ENCODE results near the gene UHMK1.

Gene UHMK1

GRCh38 chr1:162530307-162530987 lies 32.8 kb downstream of the UHMK1 start:
- DNase-seq = no peak

DNA sequence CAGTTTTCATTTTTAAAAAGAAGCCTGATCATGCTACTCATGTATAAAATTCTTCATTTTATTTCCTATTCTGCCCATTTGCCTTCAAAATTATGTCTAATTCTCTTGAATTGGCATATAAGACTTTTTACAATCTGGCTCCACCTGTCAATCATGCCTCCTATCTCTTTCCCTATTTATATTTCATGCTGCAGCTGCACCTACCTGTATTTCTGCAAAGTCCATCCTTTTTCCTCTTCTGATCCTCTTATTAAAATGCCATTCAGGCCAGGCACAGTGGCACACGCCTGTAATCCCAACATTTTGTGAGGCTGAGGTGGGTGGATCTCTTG lies 33.3 kb downstream of the UHMK1 start:
- no peak for DNase-seq

- no peak for DNase-seq
Observed at GRCh38 chr1:162535501-162535900, 37.9 kb downstream of the UHMK1 start.

- DNase-seq = no peak
Observed at GRCh38 chr1:162536511-162536910, 38.9 kb downstream of the UHMK1 start.

- DNase-seq = no peak
Observed at GRCh38 chr1:162537216-162537615, 39.6 kb downstream of the UHMK1 start.

DNA sequence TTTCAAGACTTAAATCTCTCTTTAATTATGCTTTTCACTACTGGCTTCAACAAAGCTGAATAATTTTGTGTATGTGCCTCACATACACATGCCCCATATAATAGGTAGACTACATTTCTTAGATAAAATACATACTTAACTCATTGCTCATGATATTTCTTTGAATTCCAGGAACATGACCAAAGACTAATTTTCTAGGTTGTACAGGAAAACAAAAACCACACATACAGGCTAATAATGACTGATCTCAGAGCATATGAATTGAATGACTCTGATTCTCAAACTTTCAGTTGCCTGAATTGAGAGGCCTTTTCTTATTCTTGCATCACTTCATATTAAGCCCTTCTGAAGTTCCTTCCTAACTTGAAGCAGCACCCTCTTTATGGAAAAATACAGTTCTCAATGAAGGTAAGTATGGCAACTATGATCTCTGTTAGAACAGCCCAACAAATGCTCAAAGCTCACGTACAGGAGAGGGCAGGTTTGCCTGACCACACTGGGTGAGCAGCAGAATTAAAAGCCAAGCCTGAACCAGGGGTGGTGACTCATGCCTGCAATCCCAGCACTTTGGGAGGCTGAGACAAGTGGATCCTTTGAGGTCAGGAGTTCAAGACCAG lies 41.3 kb downstream of the UHMK1 start:
- no peak for DNase-seq

GRCh38 chr1:162541619-162542141 lies 44.1 kb downstream of the UHMK1 start:
- DNase-seq = no peak

DNA sequence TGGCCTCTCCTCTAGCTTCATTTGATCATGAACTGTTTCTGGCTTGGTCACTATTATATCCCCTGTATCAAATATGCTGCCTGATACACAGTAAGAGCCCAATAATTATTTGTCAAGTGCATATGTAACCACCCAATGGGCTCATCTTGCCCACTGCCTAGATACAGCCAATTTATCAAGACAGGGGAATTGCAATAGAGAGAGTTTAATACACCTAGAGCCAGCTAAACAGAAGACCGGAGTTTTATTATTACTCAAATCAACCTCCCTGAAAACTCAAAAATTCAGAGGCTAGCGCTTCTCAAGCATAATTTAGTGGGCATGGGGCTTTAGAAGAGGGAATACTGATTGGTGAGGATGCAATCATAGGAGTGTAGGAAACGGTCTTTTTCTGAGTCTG lies 45.6 kb downstream of the UHMK1 start:
- no peak for DNase-seq

- DNase-seq = no peak
Observed at GRCh38 chr1:162548170-162548569, 50.6 kb downstream of the UHMK1 start.

DNA sequence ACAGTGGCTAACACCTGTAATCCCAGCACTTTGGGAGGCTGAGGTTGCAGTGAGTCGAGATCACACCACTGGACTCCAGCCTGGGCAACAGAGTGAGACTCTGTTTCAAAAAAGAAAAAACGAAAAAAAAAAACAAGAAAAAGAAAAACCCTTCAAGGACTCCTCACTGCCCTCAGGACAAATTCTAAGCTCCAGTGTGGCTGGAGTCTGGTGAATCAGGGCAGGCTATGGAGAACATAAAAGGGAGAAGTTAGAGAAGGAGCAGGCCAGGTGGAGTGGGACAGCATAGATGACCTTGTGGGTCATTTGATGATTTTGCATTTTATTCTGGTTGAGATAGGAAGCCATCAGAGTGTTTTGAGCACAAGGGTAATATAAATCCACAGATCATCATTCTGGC lies 51.4 kb downstream of the UHMK1 start:
- no peak for DNase-seq

- no peak for DNase-seq
Observed at GRCh38 chr1:162550925-162551324, 53.3 kb downstream of the UHMK1 start.

DNA sequence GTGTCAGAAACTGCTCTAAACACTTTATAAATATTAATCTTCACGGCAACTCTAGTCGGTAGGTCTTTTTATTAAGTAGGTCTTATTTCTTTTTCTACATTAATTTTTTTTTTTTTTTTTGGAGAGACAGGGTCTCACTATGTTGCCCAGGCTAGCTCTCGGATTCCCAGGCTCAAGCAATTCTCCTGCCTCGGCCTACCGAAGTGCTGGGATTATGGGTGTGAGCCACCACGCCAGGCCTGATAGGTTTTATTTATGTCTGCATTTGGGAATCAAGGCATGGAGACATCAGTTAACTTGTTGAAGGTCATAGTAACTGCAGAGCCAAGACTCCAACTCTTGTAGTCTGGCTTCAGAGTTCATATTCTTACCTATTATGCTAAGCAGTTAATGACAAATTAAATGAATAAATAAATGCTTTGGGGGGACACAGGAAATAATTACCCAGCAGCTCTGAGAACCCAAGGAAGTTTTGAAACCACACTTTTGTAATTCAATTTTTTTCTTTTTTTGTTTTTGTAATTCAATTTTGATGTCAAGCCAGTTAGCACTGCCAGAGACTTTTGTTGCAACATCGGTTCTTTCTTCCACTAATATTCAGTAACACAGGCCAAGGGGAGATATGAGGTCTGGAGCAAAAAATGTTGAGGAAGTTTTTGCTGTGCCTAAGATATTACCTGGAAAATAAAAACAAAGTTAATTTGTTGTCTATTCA lies 54.5 kb downstream of the UHMK1 start:
- no peak for DNase-seq

GRCh38 chr1:162552684-162553252 lies 55.1 kb downstream of the UHMK1 start:
- no peak for DNase-seq

DNA sequence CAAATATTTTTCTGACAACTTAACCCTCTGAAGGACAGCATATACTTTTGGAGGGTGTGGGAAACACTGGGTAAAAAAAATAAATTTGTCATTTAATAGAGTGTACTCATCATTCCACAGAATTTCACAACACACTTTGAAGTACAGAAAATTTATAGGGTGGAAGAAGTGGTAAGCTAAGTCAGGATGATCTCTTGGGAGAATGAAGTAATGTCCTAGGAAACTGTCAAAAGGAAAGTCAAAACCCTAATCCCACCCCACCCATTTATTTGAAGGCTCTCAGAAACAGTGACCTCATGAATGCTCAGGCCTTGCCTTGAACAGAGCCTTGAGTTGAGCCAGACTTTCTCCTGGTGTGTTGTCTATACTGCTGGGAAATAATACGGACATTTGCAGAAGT lies 56.6 kb downstream of the UHMK1 start:
- no peak for DNase-seq

- DNase-seq = no peak
Observed at GRCh38 chr1:162557536-162557935, 59.9 kb downstream of the UHMK1 start.

- DNase-seq = no peak
Observed at GRCh38 chr1:162560303-162561036, 62.9 kb downstream of the UHMK1 start.

DNA sequence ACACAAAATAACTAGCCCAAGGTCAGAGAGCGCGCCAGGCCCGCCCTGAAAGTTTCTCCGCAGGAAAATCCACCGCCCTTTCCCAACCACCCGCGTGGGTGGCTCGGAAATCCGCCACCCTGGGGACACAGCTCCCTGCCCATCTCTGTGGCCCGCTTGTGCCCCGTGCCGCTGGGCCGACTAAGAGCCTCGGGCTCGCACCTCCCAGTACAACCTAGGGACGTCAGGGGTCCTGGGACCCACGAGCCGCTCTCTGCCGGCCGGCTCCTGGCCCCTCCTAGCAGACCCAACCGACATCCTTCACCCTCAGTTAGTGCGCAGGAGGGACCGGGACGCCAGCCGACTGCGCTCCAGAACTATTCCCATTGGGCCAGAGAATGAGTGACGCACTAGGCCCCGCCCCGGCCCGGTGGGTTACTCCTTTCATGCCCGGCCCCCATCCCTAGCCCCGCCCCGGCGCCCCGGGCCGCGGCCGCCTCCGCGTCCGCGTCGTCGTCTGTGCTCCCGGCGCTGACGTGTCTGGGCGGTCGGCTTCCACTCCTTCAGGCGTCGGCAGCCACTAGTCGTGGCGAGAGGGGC lies 63.5 kb downstream of the UHMK1 start:
- DNase-seq = peak; percentile 95

DNA sequence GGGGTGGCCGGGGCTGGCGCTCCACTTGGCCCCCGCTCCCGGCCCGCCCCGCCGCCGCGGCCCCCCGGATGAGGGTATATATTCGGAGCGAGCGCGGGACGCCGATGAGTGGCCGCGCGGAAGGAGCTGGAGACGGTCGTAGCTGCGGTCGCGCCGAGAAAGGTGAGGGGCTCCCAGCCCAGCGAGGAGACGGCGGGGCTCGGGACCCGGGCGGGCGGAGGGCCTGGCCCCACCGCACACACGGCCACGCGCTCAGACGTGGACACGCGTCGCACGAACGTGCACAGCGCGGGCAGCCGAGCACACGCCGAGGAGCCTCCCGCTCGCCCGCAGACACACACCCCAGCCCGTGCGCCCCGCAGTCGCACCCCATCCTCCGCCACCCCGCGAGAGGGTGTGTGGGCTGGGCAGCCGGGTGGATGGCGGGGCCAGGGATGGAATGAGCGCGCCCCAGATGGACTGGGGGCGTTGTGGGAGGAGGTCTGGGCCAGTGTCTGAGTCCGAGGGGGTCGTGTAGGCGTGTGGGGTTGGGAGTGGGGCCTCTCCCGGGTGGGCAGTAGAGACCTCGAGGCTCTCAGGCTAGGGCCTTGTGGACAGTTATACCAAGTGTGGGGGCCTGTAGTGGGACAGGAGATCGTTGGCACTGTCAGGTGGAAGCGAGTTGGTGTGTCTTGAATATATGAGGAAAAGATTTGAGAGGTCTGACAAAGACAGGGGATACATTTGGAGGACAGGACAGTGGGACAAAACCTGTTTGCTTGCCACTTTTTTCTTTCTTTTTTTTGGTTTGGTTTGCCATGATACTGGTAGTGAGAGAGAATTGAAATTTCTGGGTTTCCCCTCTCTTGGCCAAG lies 64.2 kb downstream of the UHMK1 start, which contains the start of gene UAP1:
Gene UAP1 (plus strand): TSS at position 107 of the 854 bp plus-strand sequence. CDS start 4,347 bp downstream, outside the sequence.
- DNase-seq = peak; percentile 18

DNA sequence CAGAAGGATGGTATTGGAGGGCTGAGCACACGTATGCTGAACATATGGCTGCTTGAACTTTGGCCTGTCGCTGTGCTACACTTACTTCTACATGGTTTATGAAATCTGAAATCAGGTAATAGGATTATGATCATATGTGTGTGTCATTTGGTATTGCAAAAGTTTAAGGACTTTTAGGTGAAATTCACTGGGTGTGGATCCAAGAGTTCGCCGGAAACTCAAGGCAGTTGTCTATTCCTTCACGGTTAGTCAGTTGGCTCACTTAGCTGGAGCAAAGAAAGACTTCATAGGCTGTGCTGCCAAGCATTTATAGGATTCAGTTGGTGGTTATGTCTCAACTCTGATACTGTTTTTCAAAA lies 64.8 kb downstream of the UHMK1 start:
- DNase-seq = no peak

- no peak for DNase-seq
Observed at GRCh38 chr1:162564762-162565218, 67.2 kb downstream of the UHMK1 start.

- no peak for DNase-seq
Observed at GRCh38 chr1:162565460-162565859, 67.8 kb downstream of the UHMK1 start.

DNA sequence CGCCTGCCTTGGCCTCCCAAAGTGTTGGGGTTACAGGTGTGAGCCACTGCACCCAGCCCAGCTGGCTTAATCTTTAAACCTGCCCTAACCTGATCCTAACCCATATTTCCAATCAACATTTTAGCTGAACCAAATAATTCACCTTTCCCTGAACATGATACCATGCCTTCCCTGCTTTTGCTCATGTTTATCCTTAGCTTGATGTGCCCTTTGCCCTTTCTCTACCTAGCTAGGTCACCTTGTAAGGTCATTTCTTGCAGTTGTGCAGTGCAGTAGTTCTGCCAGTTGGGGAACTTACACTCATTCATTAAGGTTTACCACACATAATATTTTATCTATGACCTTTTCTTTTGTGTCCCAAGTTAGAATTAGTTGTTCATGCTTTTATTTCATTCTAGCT lies 69.3 kb downstream of the UHMK1 start:
- no peak for DNase-seq
